IMR-90 (cell line): ENCODE measurements around the gene MPP7. TPM values are rescaled to one million over a fixed set of nuclear protein-coding genes. Genes with fewer than 3 reads are reported as not detected.

Experiments
- ATAC-seq: fragments of 200-7000 bp; cut with Tn5 transposase; 2 replicates; pipeline ENCODE4 v1.9.1; 2020; ENCODE audit warnings: low read depth, mild to moderate bottlenecking, moderate library complexity
- BruUV-seq: library from RNA; stranded (reverse); fragments of 400-500 nt; replicated peaks from 2 replicates; lab custom pipeline; 2021; lab: Mats Ljungman, UMichigan
- CTCF ChIA-PET: fragments of 300-600 bp; formaldehyde crosslinking; extraction: SDS; loops from one replicate; lab custom pipeline; 2021; ENCODE audit warnings: antibody characterized with exemption; lab: Yijun Ruan, JAX
- POLR2A ChIA-PET: fragments of 300-600 bp; sonication (Branson Sonifier 250); formaldehyde crosslinking; loops from one replicate; lab custom pipeline; 2022; ENCODE audit warnings: antibody characterized with exemption; ENCODE audit not compliant: unreplicated experiment; lab: Charles Lee
- DNase-seq: peaks from one replicate; pipeline ENCODE4 v3.0.0; 2013
- H2AFZ ChIP-seq: replicated peaks from 2 replicates; pipeline ENCODE3; 2013; ENCODE audit warnings: low read length, mild to moderate bottlenecking; ENCODE audit not compliant: poor library complexity
- H2AK5ac ChIP-seq: 2 replicates; pipeline ENCODE4 v1.6.1; 2013; ENCODE audit warnings: low read depth, low read length, inconsistent platforms
- H2AK9ac ChIP-seq: replicated peaks from 2 replicates; pipeline ENCODE3; 2013; ENCODE audit warnings: mild to moderate bottlenecking, low read depth, low read length, moderate library complexity; ENCODE audit not compliant: poor library complexity
- H2BK120ac ChIP-seq: 2 replicates; pipeline ENCODE4 v1.6.1; 2013; ENCODE audit warnings: low read depth, low read length, inconsistent platforms
- H2BK15ac ChIP-seq: 3 replicates; pipeline ENCODE4 v1.6.1; 2013; ENCODE audit warnings: low read depth, low read length, inconsistent platforms
- H2BK20ac ChIP-seq: 2 replicates; pipeline ENCODE4 v1.6.1; 2013; ENCODE audit warnings: low read depth, mild to moderate bottlenecking, inconsistent platforms, low read length, moderate library complexity
- H2BK5ac ChIP-seq: 2 replicates; pipeline ENCODE4 v1.6.1; 2013; ENCODE audit warnings: mild to moderate bottlenecking, low read depth, low read length, inconsistent platforms; ENCODE audit not compliant: poor library complexity, severe bottlenecking
- H3K14ac ChIP-seq: replicated peaks from 2 replicates; pipeline ENCODE4 v1.6.1; 2013; ENCODE audit warnings: low read depth, low read length, inconsistent platforms
- H3K18ac ChIP-seq: 2 replicates; pipeline ENCODE4 v1.6.1; 2013; ENCODE audit warnings: low read depth, low read length, control low read depth
- H3K23ac ChIP-seq: 2 replicates; pipeline ENCODE4 v1.6.1; 2013; ENCODE audit warnings: low read depth, low read length, inconsistent platforms
- H3K27ac ChIP-seq: 2 replicates; pipeline ENCODE4 v1.5.1; 2013; ENCODE audit warnings: mild to moderate bottlenecking, control low read depth, low read length; ENCODE audit not compliant: insufficient read depth
- H3K27me3 ChIP-seq: 2 replicates; pipeline ENCODE4 v1.6.1; 2013; ENCODE audit warnings: low read length; ENCODE audit not compliant: control insufficient read depth, insufficient read depth
- H3K36me3 ChIP-seq: 2 replicates; pipeline ENCODE4 v1.6.1; 2013; ENCODE audit warnings: low read length, mixed read lengths; ENCODE audit not compliant: control insufficient read depth, insufficient read depth
- H3K4ac ChIP-seq: 2 replicates; pipeline ENCODE4 v1.6.1; 2013; ENCODE audit warnings: low read depth, low read length, inconsistent platforms
- H3K4me1 ChIP-seq: 2 replicates; pipeline ENCODE4 v1.6.1; 2013; ENCODE audit warnings: low read length, mixed read lengths; ENCODE audit not compliant: control insufficient read depth, insufficient read depth
- H3K4me2 ChIP-seq: 2 replicates; pipeline ENCODE4 v1.6.1; 2013; ENCODE audit warnings: low read depth, mild to moderate bottlenecking, control low read depth, low read length, moderate library complexity
- H3K4me3 ChIP-seq: 2 replicates; pipeline ENCODE4 v1.5.1; 2013; ENCODE audit warnings: low read depth, mild to moderate bottlenecking, control low read depth, low read length, moderate library complexity; ENCODE audit not compliant: insufficient read depth
- H3K56ac ChIP-seq: 2 replicates; pipeline ENCODE4 v1.6.1; 2013; ENCODE audit warnings: low read length, inconsistent platforms; ENCODE audit not compliant: insufficient read depth; ENCODE audit errors: extremely low read depth
- H3K79me1 ChIP-seq, 2 experiments: 2 replicates each; pipeline ENCODE4 v1.6.1; 2013; ENCODE audit warnings: low read length in 2 of 2, inconsistent platforms in 1 of 2, low read depth in 1 of 2
- H3K9ac ChIP-seq: 2 replicates; pipeline ENCODE4 v1.6.1; 2013; ENCODE audit warnings: low read depth, low read length, control low read depth
- H3K9me1 ChIP-seq: 2 replicates; pipeline ENCODE4 v1.6.1; 2013; ENCODE audit warnings: low read length, inconsistent platforms; ENCODE audit not compliant: insufficient read depth
- H3K9me3 ChIP-seq: 2 replicates; pipeline ENCODE4 v1.6.1; 2013; ENCODE audit warnings: low read length; ENCODE audit not compliant: control insufficient read depth, insufficient read depth
- H4K20me1 ChIP-seq: 2 replicates; pipeline ENCODE4 v1.6.1; 2013; ENCODE audit warnings: low read length, inconsistent platforms; ENCODE audit not compliant: insufficient read depth
- H4K5ac ChIP-seq: 2 replicates; pipeline ENCODE4 v1.6.1; 2013; ENCODE audit warnings: mild to moderate bottlenecking, low read depth, low read length, control low read depth
- H4K8ac ChIP-seq, 2 experiments: 2 replicates each; pipeline ENCODE4 v1.6.1; 2013; ENCODE audit warnings: low read depth in 2 of 2, low read length in 2 of 2, control low read depth in 1 of 2, inconsistent platforms in 1 of 2
- H4K91ac ChIP-seq: 2 replicates; pipeline ENCODE4 v1.6.1; 2013; ENCODE audit warnings: low read depth, low read length, inconsistent platforms; ENCODE audit not compliant: insufficient read depth
- CEBPB ChIP-seq: IDR thresholded peaks from 2 replicates; pipeline ENCODE4 v1.6.1; 2012; ENCODE audit warnings: low read depth, low read length, improper control_type of control experiment
- CHD1 ChIP-seq: IDR thresholded peaks from 2 replicates; pipeline ENCODE4 v1.6.1; 2012; ENCODE audit warnings: low read depth, low read length, improper control_type of control experiment
- FOS ChIP-seq: fragments of 150-350 bp; IDR thresholded peaks from 2 replicates; pipeline ENCODE4 v1.6.1; 2016; ENCODE audit warnings: low read depth, low read length
- MAFK ChIP-seq: IDR thresholded peaks from 2 replicates; pipeline ENCODE4 v1.6.1; 2012; ENCODE audit warnings: low read depth, low read length, improper control_type of control experiment
- MAZ ChIP-seq: IDR thresholded peaks from 2 replicates; pipeline ENCODE4 v1.6.1; 2012; ENCODE audit warnings: low read depth, mild to moderate bottlenecking, low read length, improper control_type of control experiment, moderate library complexity, borderline replicate concordance
- MXI1 ChIP-seq: IDR thresholded peaks from 2 replicates; pipeline ENCODE4 v1.6.1; 2012; ENCODE audit warnings: low read depth, mild to moderate bottlenecking, low read length, moderate library complexity, borderline replicate concordance
- NFE2L2 ChIP-seq: fragments of 150-350 bp; IDR thresholded peaks from 2 replicates; pipeline ENCODE4 v1.6.1; 2016; ENCODE audit warnings: low read depth, mild to moderate bottlenecking, low read length
- RAD21 ChIP-seq: IDR thresholded peaks from 2 replicates; pipeline ENCODE4 v1.6.1; 2012; ENCODE audit warnings: low read length, improper control_type of control experiment
- RCOR1 ChIP-seq: IDR thresholded peaks from 2 replicates; pipeline ENCODE4 v1.6.1; 2012; ENCODE audit warnings: mild to moderate bottlenecking, low read length, improper control_type of control experiment; ENCODE audit not compliant: insufficient replicate concordance
- RFX5 ChIP-seq: IDR thresholded peaks from 2 replicates; pipeline ENCODE4 v1.8.0; 2012; ENCODE audit warnings: low read depth, mild to moderate bottlenecking, low read length, moderate library complexity
- SMC3 ChIP-seq: fragments of 150-350 bp; IDR thresholded peaks from 2 replicates; pipeline ENCODE4 v1.6.1; 2016; ENCODE audit warnings: low read depth, mild to moderate bottlenecking, antibody characterized with exemption, low read length, moderate library complexity
- WGBS, 2 experiments: methylation state at CpG; one replicate each; pipeline versions ENCODE4 v1.1.5 to v1.1.7; 2013; ENCODE audit warnings: missing lambda C conversion rate in 2 of 2; ENCODE audit not compliant: insufficient read length in 1 of 2; ENCODE audit errors: extremely low coverage in 2 of 2; 5-methylcytosine and 5-hydroxymethylcytosine counted together
- dilution Hi-C: fragments of 300-500 bp; cut with HindIII; formaldehyde crosslinking; loops from one replicate; pipeline ENCODE4 v1.14.3; 2018; ENCODE audit warnings: low sequenced_read_pairs; ENCODE audit not compliant: unreplicated experiment
- in situ Hi-C: fragments of 300-500 bp; cut with MboI; formaldehyde crosslinking; loops from 3 replicates; pipeline ENCODE4 v1.14.3; 2019; ENCODE audit warnings: low sequenced_read_pairs, inconsistent platforms, mixed read lengths
- intact Hi-C: fragments of 100-400 bp; cut with micrococcal nuclease; formaldehyde crosslinking; loops from 2 replicates; pipeline ENCODE4 v1.10.0; 2022
- polyA plus RNA-seq, 3 experiments: library from polyadenylated mRNA; depleted of rRNA; stranded (reverse); fragments of >200 nt; gene quantifications; 2 replicates each; pipeline ENCODE4 v1.2.3, GENCODE V29; 2012; ENCODE audit warnings: low replicate concordance in 1 of 3
- total RNA-seq: library from RNA; depleted of rRNA; stranded (reverse); fragments of >200 nt; gene quantifications from 2 replicates; pipeline ENCODE4 v1.2.3, GENCODE V29; 2012
- TF ChIP-seq, protein P1 (sequence below): conservative IDR thresholded peaks from 2 replicates; pipeline ENCODE4 v1.5.1; 2012; ENCODE audit warnings: mild to moderate bottlenecking, low read depth, low read length, improper control_type of control experiment
- TF ChIP-seq, protein P2 (sequence below): fragments of 150-350 bp; IDR thresholded peaks from 2 replicates; pipeline ENCODE4 v1.6.1; 2016; ENCODE audit warnings: low read depth, mild to moderate bottlenecking, low read length, moderate library complexity, borderline replicate concordance

Gene MPP7
- total and polyA plus RNA-seq, 2 of the 4 experiments (the other 2 are of a cell fraction): 0.39 to 1.4 TPM

- dilution Hi-C loops (no loop called here), intact Hi-C loops (no loop called here), in situ Hi-C loops (no loop called here)
- H2AK5ac ChIP-seq: no peak overlapping the region
- ATAC-seq (no peak), DNase-seq (no peak)
- H3K27me3 ChIP-seq: peaks cover 3% of the 10 kb centered on the region
- H2AFZ ChIP-seq: no peak overlapping the region
- H3K79me1 ChIP-seq: no peaks in the 10 kb centered on the region
- H3K9ac ChIP-seq: no peak overlapping the region
- H3K36me3 ChIP-seq: no peaks in the 10 kb centered on the region
- no peaks in the 10 kb centered on the region for H4K20me1 ChIP-seq
- BruUV-seq: no TSS peak
- no peaks in the 10 kb centered on the region for H3K9me3 ChIP-seq
- no peak for TF ChIP-seq CHD1
- TF ChIP-seq, protein P1, sequence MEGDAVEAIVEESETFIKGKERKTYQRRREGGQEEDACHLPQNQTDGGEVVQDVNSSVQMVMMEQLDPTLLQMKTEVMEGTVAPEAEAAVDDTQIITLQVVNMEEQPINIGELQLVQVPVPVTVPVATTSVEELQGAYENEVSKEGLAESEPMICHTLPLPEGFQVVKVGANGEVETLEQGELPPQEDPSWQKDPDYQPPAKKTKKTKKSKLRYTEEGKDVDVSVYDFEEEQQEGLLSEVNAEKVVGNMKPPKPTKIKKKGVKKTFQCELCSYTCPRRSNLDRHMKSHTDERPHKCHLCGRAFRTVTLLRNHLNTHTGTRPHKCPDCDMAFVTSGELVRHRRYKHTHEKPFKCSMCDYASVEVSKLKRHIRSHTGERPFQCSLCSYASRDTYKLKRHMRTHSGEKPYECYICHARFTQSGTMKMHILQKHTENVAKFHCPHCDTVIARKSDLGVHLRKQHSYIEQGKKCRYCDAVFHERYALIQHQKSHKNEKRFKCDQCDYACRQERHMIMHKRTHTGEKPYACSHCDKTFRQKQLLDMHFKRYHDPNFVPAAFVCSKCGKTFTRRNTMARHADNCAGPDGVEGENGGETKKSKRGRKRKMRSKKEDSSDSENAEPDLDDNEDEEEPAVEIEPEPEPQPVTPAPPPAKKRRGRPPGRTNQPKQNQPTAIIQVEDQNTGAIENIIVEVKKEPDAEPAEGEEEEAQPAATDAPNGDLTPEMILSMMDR: no peak
- TF ChIP-seq, protein P2, sequence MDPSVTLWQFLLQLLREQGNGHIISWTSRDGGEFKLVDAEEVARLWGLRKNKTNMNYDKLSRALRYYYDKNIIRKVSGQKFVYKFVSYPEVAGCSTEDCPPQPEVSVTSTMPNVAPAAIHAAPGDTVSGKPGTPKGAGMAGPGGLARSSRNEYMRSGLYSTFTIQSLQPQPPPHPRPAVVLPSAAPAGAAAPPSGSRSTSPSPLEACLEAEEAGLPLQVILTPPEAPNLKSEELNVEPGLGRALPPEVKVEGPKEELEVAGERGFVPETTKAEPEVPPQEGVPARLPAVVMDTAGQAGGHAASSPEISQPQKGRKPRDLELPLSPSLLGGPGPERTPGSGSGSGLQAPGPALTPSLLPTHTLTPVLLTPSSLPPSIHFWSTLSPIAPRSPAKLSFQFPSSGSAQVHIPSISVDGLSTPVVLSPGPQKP: no peak
- TF ChIP-seq FOS: no peak
- no peak for TF ChIP-seq RAD21
- TF ChIP-seq MAFK: no peak
- TF ChIP-seq RFX5: no peak
- no peak for TF ChIP-seq CEBPB
- no peak for TF ChIP-seq SMC3
- TF ChIP-seq MAZ: no peak
- no peak for TF ChIP-seq MXI1
- TF ChIP-seq NFE2L2: no peak
- TF ChIP-seq RCOR1: no peak
- H3K56ac ChIP-seq: no peak overlapping the region
- peaks cover 5% of the 10 kb centered on the region; the same call in 1 of the 2 replicates for H3K9me1 ChIP-seq
- WGBS, 2 experiments: 100% methylated on average over 2 of the region's 8 CpGs; no CpG with 5 or more reads in 1 of the 2 experiments
- no peak overlapping the region for H3K4me3 ChIP-seq
- no peak overlapping the region for H4K8ac ChIP-seq
- no peak overlapping the region for H3K27ac ChIP-seq
- H3K4ac ChIP-seq: no peak overlapping the region
- H3K18ac ChIP-seq: no peak overlapping the region
- H3K14ac ChIP-seq: no peak overlapping the region
- H2BK120ac ChIP-seq: no peak overlapping the region
- peaks cover 4% of the 10 kb centered on the region for H3K4me1 ChIP-seq
- H4K5ac ChIP-seq: no peak overlapping the region
- H2BK15ac ChIP-seq: no peak overlapping the region; the same call in 2 of the 3 replicates
- no peak overlapping the region for H3K4me2 ChIP-seq
- no peak overlapping the region for H4K91ac ChIP-seq
- no peak overlapping the region for H2AK9ac ChIP-seq
- ChIA-PET CTCF (no interaction called here), POLR2A (no interaction called here)
- H2BK5ac ChIP-seq: no peak overlapping the region
- H3K23ac ChIP-seq: no peak overlapping the region
- H2BK20ac ChIP-seq: no peak overlapping the region
Observed at GRCh38 chr10:28294169-28294532, 8.7 kb downstream of the MPP7 start.
